Lung (tissue), 12 donors: Measurements from ENCODE around the gene SMTN. TPM values are rescaled to one million over a fixed set of nuclear protein-coding genes. Genes with fewer than 3 reads are reported as not detected.
"Not testable (repeated sequence)": the region's sequence is repeated elsewhere in the genome, so short reads cannot be mapped to it uniquely, and the experiment has no call there.

ENCODE experiments used
- ATAC-seq: fragments of 200-7000 bp; cut with Tn5 transposase; one replicate; pipeline ENCODE4 v1.9.1; 2020; ENCODE audit warnings: moderate number of reproducible peaks; ENCODE audit not compliant: insufficient read depth, low FRiP score
- DNase-seq, 3 donors: peaks; one replicate each; pipeline ENCODE4 v3.0.0-alpha.2; 2013 to 2017
- H3K27ac ChIP-seq, 2 donors: one replicate each; pipeline ENCODE4 v1.5.1; 2013; ENCODE audit warnings: mild to moderate bottlenecking in 2 of 2, moderate library complexity in 2 of 2, control low read depth in 1 of 2, inconsistent platforms in 1 of 2, low read depth in 1 of 2, low read length in 1 of 2
- H3K27me3 ChIP-seq, 3 donors: one replicate each; pipeline ENCODE4 v1.5.1; 2013; ENCODE audit warnings: low read length in 2 of 3; ENCODE audit not compliant: control insufficient read depth in 3 of 3, insufficient read depth in 3 of 3
- H3K36me3 ChIP-seq, 4 donors: one replicate each; pipeline ENCODE4 v1.5.1; 2013; ENCODE audit warnings: low read length in 4 of 4, mild to moderate bottlenecking in 1 of 4, moderate library complexity in 1 of 4; ENCODE audit not compliant: control insufficient read depth in 4 of 4, insufficient read depth in 4 of 4
- H3K4me1 ChIP-seq, 5 donors: one replicate each; pipeline ENCODE4 v1.5.1; 2013; ENCODE audit warnings: low read length in 5 of 5, mild to moderate bottlenecking in 2 of 5, moderate library complexity in 1 of 5; ENCODE audit not compliant: control insufficient read depth in 5 of 5, insufficient read depth in 5 of 5
- H3K4me3 ChIP-seq: one replicate; pipeline ENCODE4 v1.5.1; 2013; ENCODE audit warnings: mild to moderate bottlenecking, control low read depth, moderate library complexity
- H3K9ac ChIP-seq, 2 donors: one replicate each; pipeline ENCODE4 v1.5.1; 2013; ENCODE audit warnings: low read length in 2 of 2, control low read depth in 1 of 2; ENCODE audit not compliant: insufficient read depth in 1 of 2
- H3K9me3 ChIP-seq, 4 donors: one replicate each; pipeline ENCODE4 v1.5.1; 2013; ENCODE audit warnings: low read length in 3 of 4, mild to moderate bottlenecking in 1 of 4, moderate library complexity in 1 of 4; ENCODE audit not compliant: control insufficient read depth in 4 of 4, insufficient read depth in 3 of 4
- CTCF ChIP-seq: IDR thresholded peaks from 2 replicates; pipeline ENCODE4 v1.5.1; 2012; ENCODE audit warnings: mild to moderate bottlenecking; ENCODE audit errors: control extremely low read depth, extremely low read depth
- WGBS, 2 donors: extraction: QIAGEN DNeasy Blood & Tissue Kit; methylation state at CpG; one replicate each; pipeline ENCODE4 v1.1.7; 2013; 5-methylcytosine and 5-hydroxymethylcytosine counted together
- polyA plus RNA-seq, 2 donors: library from polyadenylated mRNA; stranded (reverse); fragments of 200-250 nt; gene quantifications; one replicate each; pipeline ENCODE4 v1.2.1, GENCODE V29; 2013
- total RNA-seq, 2 donors: library from RNA; depleted of rRNA in 1 of 2; stranded (reverse); fragments of >200 nt in 1 of 2; gene quantifications; one replicate each; pipeline ENCODE4 v1.2.1, GENCODE V29; 2014 to 2021
- donor health status: control.
- donor health status: control.
- donor health status: Bipolar disorder and iron deficiency.
- donor health status: healthy.
- donor health status: DM: yes; HTN: yes; CAD: no.

SMTN gene
- total and polyA plus RNA-seq, 4 donors: 30.8 to 101 (median 64.7) TPM

- H3K27me3 ChIP-seq: no peaks in the 10 kb centered on the region
- H3K27ac ChIP-seq: no peak overlapping the region
- no peaks in the 10 kb centered on the region for H3K4me1 ChIP-seq
- peaks cover 10 to 74% (median 56%) of the 10 kb centered on the region in 4 donors for H3K36me3 ChIP-seq
- WGBS, 2 donors: 89 to 94% methylated on average over 21 to 27 of the region's 27 CpGs
- no peak for TF ChIP-seq CTCF
- H3K9ac ChIP-seq: no peak overlapping the region
- H3K4me3 ChIP-seq: no peak overlapping the region
- ATAC-seq (no peak), DNase-seq (no peak)
- H3K9me3 ChIP-seq: no peaks in the 10 kb centered on the region
Observed at GRCh38 chr22:31096657-31097279, 15.7 kb downstream of the SMTN start.

- WGBS, 2 donors: 89 to 95% methylated on average over 5 of the region's 5 CpGs
- ATAC-seq, DNase-seq, H3K4me1 ChIP-seq, H3K9me3 ChIP-seq, H3K9ac ChIP-seq, H3K4me3 ChIP-seq, H3K27me3 ChIP-seq: not testable (repeated sequence)
- Histone ChIP-seq H3K27ac (peak overlapping the region in 1 of 2 donors; percentile 15), H3K36me3 (peaks cover 10 to 68% (median 55%) of the 10 kb centered on the region in 4 donors)
Observed at GRCh38 chr22:31097539-31097938, 16.4 kb downstream of the SMTN start.

GRCh38 chr22:31097941-31098631, 17.0 kb downstream of the SMTN start:
- ATAC-seq: no peak
- H3K27me3 ChIP-seq: no peaks in the 10 kb centered on the region
- peaks cover 10 to 63% (median 51%) of the 10 kb centered on the region in 4 donors for H3K36me3 ChIP-seq

More at GRCh38 chr22:31097941-31098631, 17.0 kb downstream of the SMTN start:
- WGBS, 2 donors: 91 to 93% methylated on average over 10 of the region's 10 CpGs
- H3K9me3 ChIP-seq: no peaks in the 10 kb centered on the region
- H3K27ac ChIP-seq: peak overlapping the region in 1 of 2 donors; percentile 15
- H3K9ac ChIP-seq: no peak overlapping the region
- no peak overlapping the region for H3K4me3 ChIP-seq
- no peaks in the 10 kb centered on the region for H3K4me1 ChIP-seq
- TF ChIP-seq CTCF: no peak
- DNase-seq: peak in 1 of 3 donors; percentile 13
